K562 (cell line): ENCODE results near the gene RGS19. TPM values are rescaled to one million over a fixed set of nuclear protein-coding genes. Genes with fewer than 3 reads are reported as not detected.

Source experiments
- ATAC-seq: fragments of 200-7000 bp; cut with Tn5 transposase; 3 replicates; pipeline ENCODE4 v1.9.1; 2020; ENCODE audit warnings: moderate library complexity
- BruUV-seq: library from RNA; stranded (reverse); fragments of 400-500 nt; replicated peaks from 2 replicates; lab custom pipeline; 2021; lab: Mats Ljungman, UMichigan
- CTCF ChIA-PET: fragments of 300-600 bp; formaldehyde crosslinking; extraction: SDS; loops from one replicate; lab custom pipeline; 2021; ENCODE audit warnings: low intra/inter-chr PET ratio; lab: Yijun Ruan, JAX
- POLR2A ChIA-PET: fragments of 300-600, 350-650 bp; sonication (Branson Sonifier 250); formaldehyde crosslinking; extraction: SDS; loops from one replicate; lab custom pipeline; 2021; ENCODE audit warnings: antibody characterized with exemption, inconsistent platforms; lab: Yijun Ruan, JAX
- DNase-seq, 4 experiments: peaks; one replicate each; pipeline versions ENCODE4 v3.0.0 to v3.0.0-alpha.2; 2011 to 2018; ENCODE audit warnings: low spot score in 3 of 4, mixed read lengths in 3 of 4; ENCODE audit errors: extremely low read depth in 1 of 4
- FAIRE-seq: peaks from 2 replicates; lab custom pipeline; 2011; peaks lifted over from hg19 to GRCh38; lab: Jason Lieb, UNC
- H2AFZ ChIP-seq: 2 replicates; pipeline ENCODE4 v1.6.0; 2011; ENCODE audit warnings: low read depth, low read length, control low read depth, inconsistent platforms
- H3K27ac ChIP-seq: fragments of 200-600 bp; 3 replicates; pipeline ENCODE4 v1.8.0; 2011; ENCODE audit warnings: low read depth, mild to moderate bottlenecking, control low read depth, inconsistent platforms, low read length, moderate library complexity, mixed read lengths; ENCODE audit errors: extremely low read depth
- H3K27me3 ChIP-seq, 2 experiments: fragments of 300-600 bp in 1 of 2; 2 replicates in 1 of 2; 3 replicates in 1 of 2; pipeline versions ENCODE4 v1.6.0 to v1.8.0; 2011; ENCODE audit warnings: inconsistent platforms in 2 of 2, low read length in 2 of 2, mild to moderate bottlenecking in 1 of 2, mixed read lengths in 1 of 2, moderate library complexity in 1 of 2; ENCODE audit not compliant: control insufficient read depth in 2 of 2, insufficient read depth in 2 of 2
- H3K36me3 ChIP-seq: fragments of 300-600 bp; 3 replicates; pipeline ENCODE4 v1.8.0; 2011; ENCODE audit warnings: mild to moderate bottlenecking, low read length, inconsistent platforms; ENCODE audit not compliant: control insufficient read depth, insufficient read depth
- H3K4me1 ChIP-seq, 2 experiments: fragments of 200-600 bp in 1 of 2; replicated peaks in 1 of 2; 2 replicates in 1 of 2; 3 replicates in 1 of 2; pipeline versions ENCODE4 v1.5.1 to v1.8.0; 2011; ENCODE audit warnings: inconsistent platforms in 2 of 2, low read length in 2 of 2, mild to moderate bottlenecking in 1 of 2, mixed read lengths in 1 of 2, moderate library complexity in 1 of 2; ENCODE audit not compliant: control insufficient read depth in 2 of 2, insufficient read depth in 2 of 2
- H3K4me2 ChIP-seq: 2 replicates; pipeline ENCODE4 v1.6.1; 2011; ENCODE audit warnings: low read length, control low read depth, inconsistent platforms, mixed read lengths; ENCODE audit not compliant: insufficient read depth
- H3K4me3 ChIP-seq: fragments of 200-600 bp; sonication (generic), shearing (Covaris generic); 2 replicates; pipeline ENCODE4 v1.5.1; 2016; ENCODE audit warnings: control low read depth, inconsistent platforms
- H3K79me2 ChIP-seq: fragments of 200-600 bp; 3 replicates; pipeline ENCODE4 v1.8.0; 2011; ENCODE audit warnings: low read length, inconsistent platforms; ENCODE audit not compliant: control insufficient read depth, insufficient read depth
- H3K9ac ChIP-seq, 2 experiments: 2 replicates each; pipeline versions ENCODE4 v1.6.0 to v1.6.1; 2011; ENCODE audit warnings: low read depth in 2 of 2, low read length in 2 of 2, control low read depth in 1 of 2, inconsistent platforms in 1 of 2, mild to moderate bottlenecking in 1 of 2, mixed read lengths in 1 of 2; ENCODE audit not compliant: insufficient read depth in 1 of 2
- H3K9me1 ChIP-seq: one replicate; pipeline ENCODE4 v1.6.0; 2011; ENCODE audit warnings: inconsistent platforms, mild to moderate bottlenecking, low read length, moderate library complexity; ENCODE audit not compliant: control insufficient read depth, insufficient read depth
- H3K9me3 ChIP-seq: replicated peaks from 2 replicates; pipeline ENCODE4 v1.5.1; 2011; ENCODE audit warnings: low read depth, low read length, inconsistent platforms; ENCODE audit not compliant: control insufficient read depth, insufficient read depth
- H4K20me1 ChIP-seq: replicated peaks from 2 replicates; pipeline ENCODE4 v1.6.1; 2011; ENCODE audit warnings: low read length, inconsistent platforms, mixed read lengths; ENCODE audit not compliant: control insufficient read depth, insufficient read depth
- ASH1L ChIP-seq: fragments of 450-650 bp; IDR thresholded peaks from 2 replicates; pipeline ENCODE4 v1.6.1; 2018; ENCODE audit warnings: borderline replicate concordance, mild to moderate bottlenecking, low read depth; ENCODE audit not compliant: partially characterized antibody
- ELF4 ChIP-seq: fragments of 450-650 bp; formaldehyde crosslinking; IDR thresholded peaks from 2 replicates; pipeline ENCODE4 v1.4.0; 2022; ENCODE audit warnings: missing genetic modification characterization
- ILK ChIP-seq: fragments of 450-650 bp; IDR thresholded peaks from 2 replicates; pipeline ENCODE4 v1.6.1; 2016; ENCODE audit warnings: missing genetic modification characterization, low read depth, mild to moderate bottlenecking, missing compliant biosample characterization, moderate library complexity, borderline replicate concordance
- KDM1A ChIP-seq, 2 experiments: fragments of 450-650 bp; IDR thresholded peaks; 2 replicates each; pipeline ENCODE4 v1.6.1; 2016; ENCODE audit warnings: mild to moderate bottlenecking in 2 of 2
- MTF1 ChIP-seq: fragments of 250-450 bp; sonication (Bioruptor Pico); IDR thresholded peaks from 2 replicates; pipeline ENCODE4 v1.9.0; 2021; ENCODE audit warnings: moderate library complexity, mild to moderate bottlenecking, inconsistent platforms, borderline replicate concordance
- NFIC ChIP-seq: fragments of 450-650 bp; IDR thresholded peaks from 2 replicates; pipeline ENCODE4 v1.6.1; 2017; ENCODE audit warnings: mild to moderate bottlenecking, inconsistent platforms
- RCOR1 ChIP-seq, 2 experiments: IDR thresholded peaks; 2 replicates each; pipeline ENCODE4 v1.6.1; 2012; ENCODE audit warnings: low read depth in 2 of 2, low read length in 2 of 2, borderline replicate concordance in 1 of 2, improper control_type of control experiment in 1 of 2
- SMC3 ChIP-seq: conservative IDR thresholded peaks from 2 replicates; pipeline ENCODE4 v1.6.1; 2011; ENCODE audit warnings: low read depth, low read length, improper control_type of control experiment; ENCODE audit not compliant: insufficient read depth
- TBL1XR1 ChIP-seq, 2 experiments: IDR thresholded peaks; 2 replicates each; pipeline ENCODE4 v1.6.1; 2012; ENCODE audit warnings: improper control_type of control experiment in 2 of 2, low read length in 2 of 2, mild to moderate bottlenecking in 1 of 2
- ZNF217 ChIP-seq: sonication (generic); formaldehyde crosslinking; IDR thresholded peaks from 2 replicates; pipeline ENCODE4 v1.8.0; 2022; ENCODE audit warnings: mild to moderate bottlenecking, missing genetic modification reagents
- ZNF444 ChIP-seq: fragments of 250-450 bp; sonication (Bioruptor Pico); IDR thresholded peaks from 2 replicates; pipeline ENCODE4 v1.4.0; 2020; ENCODE audit warnings: mild to moderate bottlenecking, moderate library complexity
- ZNF707 ChIP-seq: fragments of 250-450 bp; sonication (Bioruptor Pico); conservative IDR thresholded peaks from 2 replicates; pipeline ENCODE4 v1.8.0; 2022; ENCODE audit warnings: inconsistent platforms, mild to moderate bottlenecking, moderate library complexity
- WGBS: fragments of 100-300 bp; shearing (Covaris generic); methylation state at CpG from one replicate; pipeline ENCODE4 v1.1.6; 2016; ENCODE audit warnings: low coverage, mixed read lengths; ENCODE audit not compliant: insufficient coverage; ENCODE audit errors: missing lambda C conversion rate; 5-methylcytosine and 5-hydroxymethylcytosine counted together
- in situ Hi-C: fragments of 300-500 bp; cut with MboI; formaldehyde crosslinking; loops from 4 replicates; pipeline ENCODE4 v1.15.0; 2018; ENCODE audit warnings: inconsistent platforms, mixed read lengths
- intact Hi-C: fragments of 100-400 bp; cut with micrococcal nuclease; formaldehyde crosslinking; loops from 2 replicates; pipeline ENCODE4 v1.14.2; 2022
- polyA plus RNA-seq, 8 experiments: library from polyadenylated mRNA; depleted of rRNA in 4 of 8; stranded (reverse) in 5 of 8; unstranded in 3 of 8; fragments of >200 nt; fragmentation: Nextera tagmentation in 2 of 8; fragmentation: Illumina TruSeq in 1 of 8; extraction: Ambion mirVana in 2 of 8; extraction: Trizol in 1 of 8; gene quantifications; 2 replicates each; pipeline versions ENCODE4 v1.2.1 to v1.2.3, GENCODE V29; 2011 to 2014; ENCODE audit warnings: inconsistent platforms in 1 of 8, missing spikeins in 1 of 8
- total RNA-seq, 7 experiments: library from RNA; depleted of rRNA in 6 of 7; stranded (reverse); fragments of >200 nt in 6 of 7; fragmentation: Illumina TruSeq in 2 of 7; extraction: Trizol in 2 of 7; gene quantifications; 2 replicates each; pipeline versions ENCODE4 v1.2.1 to v1.2.3, GENCODE V29; 2011 to 2021; ENCODE audit warnings: low replicate concordance in 1 of 7
- TF ChIP-seq, protein P1 (sequence below): fragments of 450-650 bp; IDR thresholded peaks from 2 replicates; pipeline ENCODE4 v1.6.1; 2016
- TF ChIP-seq, protein P2 (sequence below): fragments of 450-650 bp; formaldehyde crosslinking; IDR thresholded peaks from 2 replicates; pipeline ENCODE4 v1.4.0; 2020; ENCODE audit warnings: mild to moderate bottlenecking, moderate library complexity
- TF ChIP-seq, protein P3 (sequence below): sonication (generic); formaldehyde crosslinking; IDR thresholded peaks from 2 replicates; pipeline ENCODE4 v1.8.1; 2023; ENCODE audit warnings: mild to moderate bottlenecking, missing genetic modification reagents

The RGS19 gene
- total and polyA plus RNA-seq, 9 of the 15 experiments (the other 6 are each of a cell fraction or from before 2014, with no cell fraction given) = 0.41 to 23.7 (median 14.6) TPM

DNA sequence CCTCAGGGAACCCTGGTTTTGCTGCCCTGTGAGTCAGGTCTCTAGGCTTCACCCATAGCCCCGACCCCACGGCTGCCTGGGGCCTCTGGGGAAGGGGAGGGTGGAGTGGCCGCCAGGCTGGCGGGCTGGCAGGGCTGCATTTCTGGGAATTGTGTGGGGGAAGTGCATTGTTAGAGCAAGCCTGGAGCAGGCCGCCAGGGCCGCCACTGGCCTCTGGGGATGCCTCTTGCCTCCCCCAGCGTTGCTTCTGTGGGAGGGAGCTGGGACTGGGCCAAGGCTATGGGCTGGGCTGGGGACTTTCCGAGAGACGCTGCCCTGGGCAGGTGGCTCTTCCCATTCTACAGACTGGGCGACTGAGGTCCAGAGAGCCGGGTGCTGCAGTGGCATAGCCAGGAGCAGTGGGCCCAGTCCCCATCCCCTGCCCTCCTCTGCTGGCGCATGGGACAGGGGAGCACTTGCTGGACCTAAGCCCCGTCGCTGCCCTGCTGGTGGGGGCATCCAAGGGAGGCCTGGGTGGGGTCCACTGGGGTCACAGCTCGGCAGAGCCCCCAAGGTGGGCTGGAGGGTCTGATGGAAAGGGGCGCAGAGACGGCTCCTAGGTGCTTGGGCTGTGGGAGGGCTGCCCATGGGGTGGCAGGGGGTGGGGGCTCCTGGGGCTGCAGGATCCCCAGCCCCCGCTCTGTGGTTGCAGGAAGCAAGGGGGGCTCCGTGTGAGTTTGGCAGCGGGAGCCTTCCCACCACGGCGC lies 23.3 kb downstream of the RGS19 start:
- 52% methylated on average over 15 of the region's 22 CpGs for WGBS
- H2AFZ ChIP-seq = 0 out of 2 replicates have a peak overlapping the region, but pooled peaks have one; percentile 19
- H3K27ac ChIP-seq = peak overlapping the region; percentile 37; the same call in 1 of the 3 replicates
- FAIRE-seq (no peak), DNase-seq (peak in 2 of 4 experiments; percentile 57), ATAC-seq (peak; percentile 9; the same call in 1 of the 3 replicates)
- H3K9me1 ChIP-seq = no peaks in the 10 kb centered on the region
- no peaks in the 10 kb centered on the region for H3K36me3 ChIP-seq
- H3K4me2 ChIP-seq = no peak overlapping the region
- no TSS peak for BruUV-seq
- H3K9me3 ChIP-seq = no peaks in the 10 kb centered on the region
- in situ Hi-C loops = no loop called here
- ChIA-PET POLR2A (no interaction called here), CTCF (no interaction called here)
- intact Hi-C loops = loop anchor here (2.0 kb wide), 1 partner anchor 17 kb away; no protein-coding TSS in a partner anchor
- peaks cover 16 to 71% of the 10 kb centered on the region in 2 experiments for H3K4me1 ChIP-seq
- no peaks in the 10 kb centered on the region for H3K79me2 ChIP-seq
- no peak overlapping the region for H3K4me3 ChIP-seq
- H3K9ac ChIP-seq = peak overlapping the region in 1 of 2 experiments; percentile 77; a peak in 3 of 4 replicates
- no peaks in the 10 kb centered on the region for H4K20me1 ChIP-seq
- no peaks in the 10 kb centered on the region for H3K27me3 ChIP-seq
- no peak for TF ChIP-seq ELF4
- no peak for TF ChIP-seq ILK (tag)
- TF ChIP-seq, protein P1, sequence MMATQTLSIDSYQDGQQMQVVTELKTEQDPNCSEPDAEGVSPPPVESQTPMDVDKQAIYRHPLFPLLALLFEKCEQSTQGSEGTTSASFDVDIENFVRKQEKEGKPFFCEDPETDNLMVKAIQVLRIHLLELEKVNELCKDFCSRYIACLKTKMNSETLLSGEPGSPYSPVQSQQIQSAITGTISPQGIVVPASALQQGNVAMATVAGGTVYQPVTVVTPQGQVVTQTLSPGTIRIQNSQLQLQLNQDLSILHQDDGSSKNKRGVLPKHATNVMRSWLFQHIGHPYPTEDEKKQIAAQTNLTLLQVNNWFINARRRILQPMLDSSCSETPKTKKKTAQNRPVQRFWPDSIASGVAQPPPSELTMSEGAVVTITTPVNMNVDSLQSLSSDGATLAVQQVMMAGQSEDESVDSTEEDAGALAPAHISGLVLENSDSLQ = no peak
- no peak for TF ChIP-seq ZNF444 (CRISPR knock-in tag)
- TF ChIP-seq SMC3 = no peak
- peak; percentile 76 for TF ChIP-seq NFIC
- TF ChIP-seq, protein P2, sequence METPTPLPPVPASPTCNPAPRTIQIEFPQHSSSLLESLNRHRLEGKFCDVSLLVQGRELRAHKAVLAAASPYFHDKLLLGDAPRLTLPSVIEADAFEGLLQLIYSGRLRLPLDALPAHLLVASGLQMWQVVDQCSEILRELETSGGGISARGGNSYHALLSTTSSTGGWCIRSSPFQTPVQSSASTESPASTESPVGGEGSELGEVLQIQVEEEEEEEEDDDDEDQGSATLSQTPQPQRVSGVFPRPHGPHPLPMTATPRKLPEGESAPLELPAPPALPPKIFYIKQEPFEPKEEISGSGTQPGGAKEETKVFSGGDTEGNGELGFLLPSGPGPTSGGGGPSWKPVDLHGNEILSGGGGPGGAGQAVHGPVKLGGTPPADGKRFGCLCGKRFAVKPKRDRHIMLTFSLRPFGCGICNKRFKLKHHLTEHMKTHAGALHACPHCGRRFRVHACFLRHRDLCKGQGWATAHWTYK (CRISPR knock-in tag) = no peak
- TF ChIP-seq MTF1 (CRISPR knock-in tag) = no peak
- TF ChIP-seq ASH1L = no peak
- no peak for TF ChIP-seq ZNF707
- TF ChIP-seq, protein P3, sequence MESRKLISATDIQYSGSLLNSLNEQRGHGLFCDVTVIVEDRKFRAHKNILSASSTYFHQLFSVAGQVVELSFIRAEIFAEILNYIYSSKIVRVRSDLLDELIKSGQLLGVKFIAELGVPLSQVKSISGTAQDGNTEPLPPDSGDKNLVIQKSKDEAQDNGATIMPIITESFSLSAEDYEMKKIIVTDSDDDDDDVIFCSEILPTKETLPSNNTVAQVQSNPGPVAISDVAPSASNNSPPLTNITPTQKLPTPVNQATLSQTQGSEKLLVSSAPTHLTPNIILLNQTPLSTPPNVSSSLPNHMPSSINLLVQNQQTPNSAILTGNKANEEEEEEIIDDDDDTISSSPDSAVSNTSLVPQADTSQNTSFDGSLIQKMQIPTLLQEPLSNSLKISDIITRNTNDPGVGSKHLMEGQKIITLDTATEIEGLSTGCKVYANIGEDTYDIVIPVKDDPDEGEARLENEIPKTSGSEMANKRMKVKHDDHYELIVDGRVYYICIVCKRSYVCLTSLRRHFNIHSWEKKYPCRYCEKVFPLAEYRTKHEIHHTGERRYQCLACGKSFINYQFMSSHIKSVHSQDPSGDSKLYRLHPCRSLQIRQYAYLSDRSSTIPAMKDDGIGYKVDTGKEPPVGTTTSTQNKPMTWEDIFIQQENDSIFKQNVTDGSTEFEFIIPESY (CRISPR knock-in tag) = peak; percentile 91; the same call in 1 of the 2 replicates
- no peak for TF ChIP-seq TBL1XR1 (IDR thresholded peaks at IDR 0.05; ENCODE audit: low read length in 2 of 2)
- no peak for TF ChIP-seq ZNF217 (CRISPR knock-in tag)
- peak in 1 of 2 experiments; percentile 76; a peak in 2 of 4 replicates for TF ChIP-seq RCOR1 (IDR thresholded peaks at IDR 0.05; ENCODE audit: borderline replicate concordance in 1 of 2, low read depth in 2 of 2, low read length in 2 of 2)
- peak; percentile 58 to 88; a peak in 3 of 4 replicates for TF ChIP-seq KDM1A (IDR thresholded peaks at IDR 0.05)
